ENCODE data around the gene RBFOX2.

RBFOX2 gene

GRCh38 chr22:35938226-35938625 lies 90.4 kb downstream of the RBFOX2 start:
- no peak for DNase-seq (ENCODE audit: low read depth in 2 of 2)

GRCh38 chr22:35930933-35931332 lies 97.7 kb downstream of the RBFOX2 start:
- DNase-seq (ENCODE audit: low read depth in 2 of 2), result no peak

GRCh38 chr22:35928285-35928798 lies 100.3 kb downstream of the RBFOX2 start:
- no peak for DNase-seq (ENCODE audit: low read depth in 2 of 2)

GRCh38 chr22:35923026-35923425 lies 105.6 kb downstream of the RBFOX2 start:
- DNase-seq (ENCODE audit: low read depth in 2 of 2), result no peak

- no peak for DNase-seq (ENCODE audit: low read depth in 2 of 2)
Measured at GRCh38 chr22:35921777-35922176, 106.8 kb downstream of the RBFOX2 start.

GRCh38 chr22:35921044-35921443 lies 107.6 kb downstream of the RBFOX2 start:
- no peak for DNase-seq (ENCODE audit: low read depth in 2 of 2)

- no peak for DNase-seq (ENCODE audit: low read depth in 2 of 2)
Measured at GRCh38 chr22:35919002-35919542, 109.6 kb downstream of the RBFOX2 start.

GRCh38 chr22:35918456-35918855 lies 110.2 kb downstream of the RBFOX2 start:
- no peak for DNase-seq (ENCODE audit: low read depth in 2 of 2)

GRCh38 chr22:35917651-35918050 lies 111.0 kb downstream of the RBFOX2 start:
- DNase-seq (ENCODE audit: low read depth in 2 of 2), result no peak

- DNase-seq (ENCODE audit: low read depth in 2 of 2), result no peak
Measured at GRCh38 chr22:35915477-35916013, 113.1 kb downstream of the RBFOX2 start.

GRCh38 chr22:35914665-35915476 lies 113.8 kb downstream of the RBFOX2 start:
- DNase-seq (ENCODE audit: low read depth in 2 of 2), result no peak

- no peak for DNase-seq (ENCODE audit: low read depth in 2 of 2)
Measured at GRCh38 chr22:35914357-35914664, 114.3 kb downstream of the RBFOX2 start.

GRCh38 chr22:35913925-35914324 lies 114.7 kb downstream of the RBFOX2 start:
- no peak for DNase-seq (ENCODE audit: low read depth in 2 of 2)

GRCh38 chr22:35912658-35913057 lies 116.0 kb downstream of the RBFOX2 start:
- no peak for DNase-seq (ENCODE audit: low read depth in 2 of 2)

GRCh38 chr22:35911877-35912276 lies 116.7 kb downstream of the RBFOX2 start:
- no peak for DNase-seq (ENCODE audit: low read depth in 2 of 2)

GRCh38 chr22:35910926-35911325 lies 117.7 kb downstream of the RBFOX2 start:
- no peak for DNase-seq (ENCODE audit: low read depth in 2 of 2)

- no peak for DNase-seq (ENCODE audit: low read depth in 2 of 2)
Measured at GRCh38 chr22:35910003-35910769, 118.4 kb downstream of the RBFOX2 start.

GRCh38 chr22:35905894-35906293 lies 122.7 kb downstream of the RBFOX2 start:
- no peak for DNase-seq (ENCODE audit: low read depth in 2 of 2)

- DNase-seq (ENCODE audit: low read depth in 2 of 2), result no peak
Measured at GRCh38 chr22:35904752-35905151, 123.9 kb downstream of the RBFOX2 start.

GRCh38 chr22:35904336-35904692 lies 124.3 kb downstream of the RBFOX2 start:
- no peak for DNase-seq (ENCODE audit: low read depth in 2 of 2)

GRCh38 chr22:35903571-35904335 lies 124.9 kb downstream of the RBFOX2 start:
- DNase-seq (ENCODE audit: low read depth in 2 of 2), result no peak
